Transverse colon (tissue), 4 donors: ENCODE data around the gene COL6A1.

Experiments used
- EP300 ChIP-seq: sonication (generic); formaldehyde crosslinking; IDR thresholded peaks from one replicate; pipeline ENCODE4 v1.6.1; 2017; ENCODE audit warnings: antibody characterized with exemption, low read depth
- POLR2A ChIP-seq: fragments of 450-650 bp; IDR thresholded peaks from one replicate; pipeline ENCODE4 v1.6.1; 2016; ENCODE audit warnings: antibody characterized with exemption, mild to moderate bottlenecking, moderate library complexity
- POLR2AphosphoS5 ChIP-seq, 3 donors: sonication (generic); formaldehyde crosslinking; IDR thresholded peaks; one replicate each; pipeline ENCODE4 v1.6.1; 2016; ENCODE audit warnings: antibody characterized with exemption in 3 of 3
- TF ChIP-seq, protein P1 (sequence below), 5 experiments: fragments of 200-600 bp in 3 of 5; fragments of 450-650 bp in 2 of 5; sonication (generic) in 3 of 5; IDR thresholded peaks; 1 replicate in 2 of 5; 2 replicates in 3 of 5; pipeline ENCODE4 v1.5.1; 2016 to 2017; ENCODE audit warnings: antibody characterized with exemption in 5 of 5, inconsistent platforms in 3 of 5, mild to moderate bottlenecking in 2 of 5, moderate library complexity in 1 of 5

DNA sequence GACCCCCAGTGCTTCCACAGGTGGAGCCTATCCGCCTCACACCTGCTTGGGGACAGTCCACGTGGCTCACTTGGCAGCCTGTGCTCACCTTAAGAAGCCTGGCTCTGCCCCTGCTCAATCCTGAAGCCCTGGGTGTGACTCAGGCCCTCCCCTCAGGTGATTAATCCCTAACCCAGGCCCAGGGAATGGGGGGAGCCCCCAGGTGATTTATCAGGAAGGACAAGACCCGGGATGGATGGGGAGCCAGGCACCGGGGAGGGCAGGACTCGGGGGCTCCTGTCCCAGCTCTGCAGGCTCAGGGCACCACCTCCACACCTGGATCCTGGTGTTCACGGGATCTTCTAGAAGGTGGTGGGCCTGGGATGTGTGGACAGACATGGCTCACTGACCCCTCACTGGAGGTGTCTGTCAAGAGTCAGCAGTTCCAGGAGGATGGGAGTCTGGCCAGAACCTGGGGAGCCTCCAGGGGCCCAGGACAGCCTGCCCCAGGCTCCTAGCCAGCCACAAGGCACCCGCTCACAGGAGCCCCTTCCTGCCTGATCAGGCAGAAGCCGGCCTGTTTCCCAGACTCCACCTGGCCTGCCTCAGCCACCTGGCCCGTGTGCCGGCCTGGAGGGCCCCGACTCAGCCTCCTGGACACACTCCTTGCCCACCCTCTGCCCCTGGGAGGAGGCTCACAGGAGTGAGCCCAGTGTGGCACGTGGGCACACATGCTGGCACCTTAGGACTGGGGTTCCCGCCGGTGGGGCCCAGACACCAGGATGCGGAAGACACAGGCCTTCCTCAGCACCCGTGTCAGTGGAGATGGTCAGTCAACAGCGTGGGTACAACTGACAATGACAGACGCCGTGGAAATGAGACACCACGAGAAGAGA, 38.6 kb upstream of the COL6A1 start:
- TF ChIP-seq EP300 (no peak), POLR2A (no peak), POLR2AphosphoS5 (IDR thresholded peaks at IDR 0.05) (no peak)
- TF ChIP-seq, protein P1, sequence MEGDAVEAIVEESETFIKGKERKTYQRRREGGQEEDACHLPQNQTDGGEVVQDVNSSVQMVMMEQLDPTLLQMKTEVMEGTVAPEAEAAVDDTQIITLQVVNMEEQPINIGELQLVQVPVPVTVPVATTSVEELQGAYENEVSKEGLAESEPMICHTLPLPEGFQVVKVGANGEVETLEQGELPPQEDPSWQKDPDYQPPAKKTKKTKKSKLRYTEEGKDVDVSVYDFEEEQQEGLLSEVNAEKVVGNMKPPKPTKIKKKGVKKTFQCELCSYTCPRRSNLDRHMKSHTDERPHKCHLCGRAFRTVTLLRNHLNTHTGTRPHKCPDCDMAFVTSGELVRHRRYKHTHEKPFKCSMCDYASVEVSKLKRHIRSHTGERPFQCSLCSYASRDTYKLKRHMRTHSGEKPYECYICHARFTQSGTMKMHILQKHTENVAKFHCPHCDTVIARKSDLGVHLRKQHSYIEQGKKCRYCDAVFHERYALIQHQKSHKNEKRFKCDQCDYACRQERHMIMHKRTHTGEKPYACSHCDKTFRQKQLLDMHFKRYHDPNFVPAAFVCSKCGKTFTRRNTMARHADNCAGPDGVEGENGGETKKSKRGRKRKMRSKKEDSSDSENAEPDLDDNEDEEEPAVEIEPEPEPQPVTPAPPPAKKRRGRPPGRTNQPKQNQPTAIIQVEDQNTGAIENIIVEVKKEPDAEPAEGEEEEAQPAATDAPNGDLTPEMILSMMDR (IDR thresholded peaks at IDR 0.05): no peak
